GM21825 (cell line): Measurements from ENCODE around the gene N4BP2L2.
A peak's percentile ranks its signal among the peaks of the same experiment; 100 is the strongest.
"Not testable (repeated sequence)": the region's sequence is repeated elsewhere in the genome, so short reads cannot be mapped to it uniquely, and the experiment has no call there.

Experiments used
- ATAC-seq: cut with Tn5 transposase; IDR thresholded peaks from one replicate; pipeline ENCODE4 v1.9.1; 2021; ENCODE audit warnings: mild to moderate bottlenecking, moderate library complexity; ENCODE audit not compliant: unreplicated experiment

The N4BP2L2 gene

GRCh38 chr13:32538621-32539246 lies at the start of gene N4BP2L2:
N4BP2L2 (minus strand) TSS chr13:32538795; CDS start chr13:32537027, 1,768 bp downstream.
- peak; percentile 95 for ATAC-seq

- no peak for ATAC-seq
Observed at GRCh38 chr13:32587811-32588170, 49.2 kb upstream of the N4BP2L2 start.

- peak; percentile 42 for ATAC-seq
Observed at GRCh38 chr13:32587011-32587810, 48.6 kb upstream of the N4BP2L2 start.

GRCh38 chr13:32586080-32586900 lies 47.7 kb upstream of the N4BP2L2 start, which contains the start of gene PDS5B:
PDS5B (plus strand) TSS chr13:32586452; CDS start chr13:32648773, 62,321 bp downstream.
- peak; percentile 86 for ATAC-seq

GRCh38 chr13:32585550-32586079 lies 47.0 kb upstream of the N4BP2L2 start:
- ATAC-seq = no peak

- no peak for ATAC-seq
Observed at GRCh38 chr13:32582991-32583390, 44.4 kb upstream of the N4BP2L2 start.

- ATAC-seq = no peak
Observed at GRCh38 chr13:32582281-32582680, 43.7 kb upstream of the N4BP2L2 start.

GRCh38 chr13:32581177-32581786 lies 42.7 kb upstream of the N4BP2L2 start:
- no peak for ATAC-seq

- ATAC-seq = no peak
Observed at GRCh38 chr13:32577032-32577431, 38.4 kb upstream of the N4BP2L2 start.

- ATAC-seq = not testable (repeated sequence)
Observed at GRCh38 chr13:32575687-32576086, 37.1 kb upstream of the N4BP2L2 start.

- not testable (repeated sequence) for ATAC-seq
Observed at GRCh38 chr13:32560842-32561241, 22.2 kb upstream of the N4BP2L2 start.

- ATAC-seq = no peak
Observed at GRCh38 chr13:32555613-32556012, 17.0 kb upstream of the N4BP2L2 start.

- no peak for ATAC-seq
Observed at GRCh38 chr13:32553720-32554119, 15.1 kb upstream of the N4BP2L2 start.

GRCh38 chr13:32549788-32550187 lies 11.2 kb upstream of the N4BP2L2 start:
- ATAC-seq = no peak

GRCh38 chr13:32548837-32549236 lies 10.2 kb upstream of the N4BP2L2 start:
- no peak for ATAC-seq

- no peak for ATAC-seq
Observed at GRCh38 chr13:32545083-32545482, 6.5 kb upstream of the N4BP2L2 start.

- ATAC-seq = no peak
Observed at GRCh38 chr13:32542221-32542620, 3.6 kb upstream of the N4BP2L2 start.

- peak; percentile 77 for ATAC-seq
Observed at GRCh38 chr13:32538143-32538620, 413 bp downstream of the N4BP2L2 start.

GRCh38 chr13:32537580-32538142 lies 934 bp downstream of the N4BP2L2 start:
- ATAC-seq = no peak

- ATAC-seq = no peak
Observed at GRCh38 chr13:32535748-32536147, 2.8 kb downstream of the N4BP2L2 start.
